ENCODE results near the gene AGAP1.

AGAP1 gene

GRCh38 chr2:235690082-235690808 is 196.4 kb downstream of the AGAP1 start:
- no peak for DNase-seq (ENCODE audit: low read depth)

GRCh38 chr2:235690809-235691450 is 197.1 kb downstream of the AGAP1 start:
- DNase-seq (ENCODE audit: low read depth), result no peak

DNA sequence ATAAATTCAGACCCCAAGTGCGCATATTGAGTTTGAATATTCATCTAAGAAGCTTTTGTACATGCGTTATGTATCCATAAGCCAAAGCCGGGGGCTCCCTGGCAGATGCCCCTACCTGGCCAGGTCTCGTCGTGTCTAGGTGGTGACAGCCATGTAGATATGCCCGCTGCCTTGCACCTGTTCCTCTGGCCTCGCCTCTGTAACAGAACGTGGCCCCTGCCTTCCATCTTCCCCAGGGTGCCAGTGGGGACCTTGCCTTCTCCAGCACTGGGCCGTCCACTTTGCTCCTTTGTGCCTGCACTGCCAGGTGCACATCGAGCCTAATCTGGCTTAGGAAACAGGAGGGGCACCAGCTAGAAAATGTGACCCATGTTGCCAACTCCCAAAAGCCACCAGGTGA is 198.2 kb downstream of the AGAP1 start:
- DNase-seq (ENCODE audit: low read depth), result no peak

GRCh38 chr2:235692671-235693171 is 198.9 kb downstream of the AGAP1 start:
- DNase-seq (ENCODE audit: low read depth), result no peak

DNA sequence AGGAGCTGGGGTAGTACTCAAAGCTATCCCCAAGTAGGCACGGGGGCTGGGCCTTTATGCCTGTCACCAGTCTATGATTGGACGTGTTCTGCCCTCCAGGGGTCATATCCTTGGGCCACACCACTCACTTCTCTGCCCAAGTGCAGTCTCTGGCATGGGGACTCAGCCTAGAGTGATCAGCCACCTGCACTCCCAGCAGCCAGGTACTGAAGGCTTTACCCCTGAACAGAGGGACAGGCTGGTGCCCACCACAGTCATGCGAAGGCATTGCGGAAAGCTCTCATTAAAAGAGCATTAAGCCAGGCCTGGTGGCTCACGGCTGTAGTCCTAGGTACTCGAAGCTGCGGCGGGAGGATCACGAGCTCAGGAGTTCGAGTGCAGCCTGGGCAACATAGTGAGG is 199.4 kb downstream of the AGAP1 start:
- no peak for DNase-seq (ENCODE audit: low read depth)

GRCh38 chr2:235694721-235695601 is 201.1 kb downstream of the AGAP1 start:
- DNase-seq (ENCODE audit: low read depth), result no peak

DNA sequence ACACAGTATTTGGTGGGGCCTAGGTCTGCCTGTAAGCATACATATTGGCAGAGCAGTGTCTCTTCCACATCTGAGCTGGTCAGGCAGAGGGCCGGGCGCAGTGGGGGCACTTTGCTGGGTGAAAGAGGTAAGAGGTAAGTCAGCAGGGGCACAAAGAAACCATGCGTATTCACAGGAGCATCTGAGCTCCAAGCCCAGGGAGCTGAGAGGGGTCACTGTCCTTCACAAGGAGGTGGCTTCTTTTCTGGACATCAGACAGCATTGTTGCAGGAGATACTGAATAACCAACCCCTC is 201.7 kb downstream of the AGAP1 start:
- DNase-seq (ENCODE audit: low read depth), result no peak

GRCh38 chr2:235697041-235697440 is 203.2 kb downstream of the AGAP1 start:
- no peak for DNase-seq (ENCODE audit: low read depth)

DNA sequence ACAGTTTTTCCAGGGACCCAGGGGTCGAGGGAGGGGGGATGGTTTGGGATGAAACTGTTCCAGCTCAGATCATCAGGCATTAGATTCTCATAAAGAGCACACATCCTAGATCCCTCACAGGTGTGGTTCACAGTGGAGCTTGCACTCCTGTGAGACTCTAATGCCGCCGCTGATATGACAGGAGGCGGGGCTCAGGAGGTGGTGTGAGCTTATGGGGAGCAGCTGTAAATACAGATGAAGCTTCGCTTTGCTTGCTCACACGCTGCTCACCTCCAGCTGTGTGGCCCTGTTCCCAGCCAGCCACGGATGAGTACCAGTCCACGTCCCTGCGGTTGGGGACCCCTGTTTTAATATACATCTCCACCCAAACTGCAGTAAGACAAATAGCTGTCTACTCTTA is 204.2 kb downstream of the AGAP1 start:
- no peak for DNase-seq (ENCODE audit: low read depth)

DNA sequence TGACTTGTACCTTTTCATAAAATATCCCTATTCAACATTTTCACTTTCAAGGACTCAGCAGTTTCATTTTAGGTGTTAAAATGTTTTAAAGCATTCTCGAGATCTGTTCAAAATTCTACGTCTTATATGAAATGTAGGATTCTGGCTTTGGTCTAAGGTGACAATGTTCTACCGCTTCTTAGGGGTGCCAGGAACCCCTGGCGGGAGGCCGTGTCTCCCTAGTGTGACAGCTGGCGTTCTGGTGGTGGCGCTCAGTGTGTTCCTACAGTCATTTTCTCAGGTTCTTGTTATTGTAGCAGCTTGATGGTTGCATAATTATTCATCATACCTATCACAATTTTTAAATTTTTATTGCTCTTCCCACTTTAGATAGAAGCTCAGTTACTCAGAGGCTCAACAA is 204.6 kb downstream of the AGAP1 start:
- no peak for DNase-seq (ENCODE audit: low read depth)

DNA sequence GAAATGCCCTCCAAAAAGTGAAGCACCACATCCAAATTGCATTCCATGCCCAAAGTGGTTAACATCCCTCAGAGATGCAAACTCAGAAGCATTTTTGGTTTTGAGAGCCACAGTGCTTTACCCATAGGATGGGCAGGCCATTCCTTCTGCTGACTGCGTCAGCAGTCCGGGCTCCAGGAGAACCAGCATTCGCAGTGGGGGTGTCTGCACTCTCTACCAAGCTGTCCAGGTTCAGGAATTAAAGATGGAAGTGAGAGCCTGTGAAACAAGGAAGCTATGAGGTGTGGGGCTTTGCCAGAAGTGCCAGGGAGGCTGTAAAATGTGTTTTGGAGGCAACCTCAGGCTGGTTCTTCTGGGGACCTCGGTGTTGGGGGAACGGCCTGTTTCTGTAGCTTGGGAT is 205.7 kb downstream of the AGAP1 start:
- no peak for DNase-seq (ENCODE audit: low read depth)

DNA sequence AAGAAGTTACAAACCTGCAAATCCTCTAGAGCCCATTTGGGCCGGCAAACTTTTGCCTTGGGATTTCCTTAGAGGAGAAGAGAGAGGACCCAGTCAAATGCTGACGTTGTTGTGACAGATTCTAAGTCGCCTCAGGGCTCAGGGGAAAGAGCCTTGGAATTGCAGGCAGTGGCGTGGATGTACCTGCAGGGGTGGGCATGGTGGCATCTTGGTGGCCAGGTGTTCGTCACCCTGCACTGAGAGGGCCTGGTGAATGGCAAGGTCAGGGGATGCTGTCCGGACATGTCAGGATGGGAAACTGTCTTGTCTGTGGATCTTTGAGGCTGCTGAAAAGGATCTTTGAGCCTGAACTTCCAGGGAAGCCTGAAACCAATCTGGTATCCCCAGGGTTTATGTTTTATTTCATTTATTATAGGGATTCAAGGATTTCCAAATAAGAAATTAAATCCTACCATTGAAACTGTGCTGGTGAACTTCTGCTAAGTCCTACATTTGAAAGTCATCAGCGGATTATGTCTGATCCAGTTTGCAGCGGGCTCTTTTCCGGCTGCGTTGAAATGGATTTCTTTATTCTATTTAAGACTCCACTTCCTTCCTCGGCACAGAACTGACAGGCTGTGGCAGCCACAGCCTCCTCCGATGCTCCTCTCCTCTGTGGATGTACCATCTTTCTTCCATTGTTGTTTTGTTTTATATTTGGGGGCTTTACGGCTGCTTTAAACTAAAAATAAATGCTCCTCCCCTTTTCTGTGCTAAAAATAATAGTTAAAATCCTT is 207.6 kb downstream of the AGAP1 start:
- DNase-seq (ENCODE audit: low read depth), result no peak

- no peak for DNase-seq (ENCODE audit: low read depth)
Measured at GRCh38 chr2:235702186-235702585, 208.3 kb downstream of the AGAP1 start.

GRCh38 chr2:235703711-235704295 is 210.0 kb downstream of the AGAP1 start:
- no peak for DNase-seq (ENCODE audit: low read depth)

DNA sequence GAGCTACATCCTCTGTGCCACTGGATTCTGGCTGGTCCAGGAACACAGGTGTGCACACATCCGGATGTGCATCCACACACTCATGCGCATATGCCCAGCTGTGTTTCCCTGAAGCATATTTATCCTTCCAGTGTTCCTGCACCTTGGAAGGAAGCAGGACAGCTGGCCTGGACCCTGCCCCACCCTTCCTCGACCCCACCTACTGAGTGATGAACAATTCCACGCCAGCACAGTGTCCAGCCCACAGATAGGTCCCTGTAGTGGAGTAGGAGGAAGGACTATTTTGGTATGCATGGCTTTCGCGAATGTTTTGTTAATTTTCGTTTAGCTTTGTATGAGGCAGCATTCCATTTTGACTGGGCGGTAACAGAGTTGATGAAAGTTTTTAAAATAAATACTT is 211.5 kb downstream of the AGAP1 start:
- no peak for DNase-seq (ENCODE audit: low read depth)

- DNase-seq (ENCODE audit: low read depth), result no peak
Measured at GRCh38 chr2:235706506-235706905, 212.7 kb downstream of the AGAP1 start.

GRCh38 chr2:235707411-235708096 is 213.7 kb downstream of the AGAP1 start:
- no peak for DNase-seq (ENCODE audit: low read depth)

DNA sequence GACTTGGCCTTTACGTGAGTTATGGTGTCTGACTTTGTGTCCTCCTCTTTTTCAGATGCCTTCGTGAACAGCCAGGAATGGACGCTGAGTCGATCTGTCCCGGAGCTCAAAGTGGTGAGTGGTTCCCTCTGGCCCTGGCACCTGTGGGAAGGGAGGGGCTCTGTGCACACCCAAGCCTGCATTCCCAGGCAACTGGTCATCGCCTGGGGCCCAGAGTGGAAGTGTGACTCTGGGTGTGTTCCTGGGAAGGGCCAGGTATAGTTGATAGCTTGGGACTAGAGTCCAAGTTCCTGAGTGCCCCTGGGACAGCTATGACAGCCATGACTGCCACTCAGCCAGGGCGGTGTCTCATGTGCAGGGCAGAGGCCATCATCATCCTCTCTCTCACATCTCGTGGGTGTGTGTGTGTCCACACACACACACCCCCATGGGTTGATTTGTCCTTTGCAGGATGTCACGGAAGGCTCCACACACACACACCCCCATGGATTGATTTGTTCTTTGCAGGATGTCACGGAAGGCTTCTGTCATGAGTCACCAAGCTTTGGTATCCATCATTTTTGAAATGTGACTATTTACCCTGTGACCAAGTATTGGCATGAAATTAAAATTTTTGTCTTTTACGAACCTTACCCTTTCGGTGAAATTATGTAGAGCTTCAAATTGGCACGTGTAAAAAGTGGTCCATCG is 215.4 kb downstream of the AGAP1 start:
- DNase-seq (ENCODE audit: low read depth), result no peak

DNA sequence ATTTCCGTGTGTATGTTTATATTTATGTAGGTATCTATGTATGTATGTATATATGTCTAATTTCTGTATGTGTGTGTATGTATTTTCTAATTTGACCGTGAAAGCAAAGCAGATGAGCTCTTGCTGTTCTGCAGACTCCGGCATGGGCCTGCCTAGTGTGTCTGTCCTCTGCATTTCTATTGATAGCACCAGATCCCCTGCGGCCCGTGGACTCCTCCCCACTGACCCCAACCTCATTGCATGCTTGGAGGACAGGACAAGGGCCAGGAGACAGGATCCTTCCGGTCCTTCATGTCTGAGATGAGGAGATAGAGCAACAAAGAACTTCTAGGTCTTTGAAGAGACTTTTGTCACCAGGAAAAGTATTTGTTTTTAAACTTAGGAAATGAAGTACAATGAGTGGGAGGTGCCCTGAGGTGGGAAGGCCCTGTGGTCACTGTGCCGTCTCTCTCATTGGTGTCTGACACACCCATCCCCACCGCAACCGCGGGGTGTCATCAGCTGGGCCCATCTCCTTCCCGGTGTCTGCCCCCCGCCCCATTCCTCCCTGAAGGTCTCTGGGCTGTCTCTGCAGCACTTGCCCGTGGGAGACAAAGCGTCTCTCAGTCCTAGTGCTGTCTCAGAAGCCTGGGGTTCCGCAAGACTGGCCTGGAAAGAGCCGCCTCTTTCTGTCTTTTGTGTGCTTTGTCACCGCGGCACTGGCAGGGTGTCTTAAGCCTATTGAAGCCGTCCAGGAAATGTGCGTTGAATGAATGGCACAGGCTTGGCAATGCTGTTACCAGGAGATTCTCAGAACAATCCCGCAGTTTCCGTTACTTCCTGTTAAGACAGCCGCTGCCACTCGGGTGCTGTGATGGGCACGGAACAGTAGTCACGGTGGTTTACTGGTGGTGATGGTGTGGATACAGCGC is 216.4 kb downstream of the AGAP1 start:
- DNase-seq (ENCODE audit: low read depth), result no peak

DNA sequence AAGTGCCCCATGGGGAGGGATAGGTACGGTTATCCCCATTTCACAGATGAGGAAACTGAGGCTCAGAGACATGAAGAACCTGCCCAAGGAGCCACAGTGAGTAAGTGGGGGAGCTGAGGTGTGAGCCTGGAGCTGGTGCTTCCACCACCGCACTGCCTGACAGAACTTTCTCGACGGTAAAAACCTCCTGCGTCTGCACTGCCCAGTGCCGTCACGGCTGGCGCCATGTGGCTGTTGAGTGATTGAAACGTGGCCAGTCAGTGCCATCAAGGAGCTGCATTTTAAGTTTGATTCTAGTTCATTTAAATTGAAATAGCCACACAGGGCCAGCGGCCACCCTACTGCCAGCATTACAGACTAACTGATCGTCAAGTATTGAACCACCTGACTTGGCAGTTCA is 217.1 kb downstream of the AGAP1 start:
- DNase-seq (ENCODE audit: low read depth), result no peak
